SJCRH30 (cell line): ENCODE measurements around the gene HAO2. TPM values are rescaled to one million over a fixed set of nuclear protein-coding genes. Genes with fewer than 3 reads are reported as not detected.
A peak's percentile ranks its signal among the peaks of the same experiment; 100 is the strongest.
"Not testable (repeated sequence)": the region's sequence is repeated elsewhere in the genome, so short reads cannot be mapped to it uniquely, and the experiment has no call there.

Source experiments
- DNase-seq, 2 experiments: peaks; one replicate each; pipeline ENCODE4 v3.0.0-alpha.2; 2015 to 2020
- H3K27ac ChIP-seq: fragments of 250-450 bp; sonication (Bioruptor Pico); 2 replicates; pipeline ENCODE4 v1.5.1; 2020; ENCODE audit warnings: mild to moderate bottlenecking, moderate library complexity
- H3K27me3 ChIP-seq: fragments of 250-450 bp; sonication (Bioruptor Pico); 2 replicates; pipeline ENCODE4 v1.5.1; 2020; ENCODE audit warnings: mild to moderate bottlenecking, moderate library complexity
- H3K36me3 ChIP-seq: fragments of 250-450 bp; sonication (Bioruptor Pico); 2 replicates; pipeline ENCODE4 v1.5.1; 2020; ENCODE audit warnings: mild to moderate bottlenecking, moderate library complexity
- H3K4me1 ChIP-seq: fragments of 250-450 bp; sonication (Bioruptor Pico); 2 replicates; pipeline ENCODE4 v1.5.1; 2020; ENCODE audit warnings: mild to moderate bottlenecking, moderate library complexity
- H3K4me3 ChIP-seq: fragments of 250-450 bp; sonication (Bioruptor Pico); 2 replicates; pipeline ENCODE4 v1.5.1; 2020; ENCODE audit warnings: mild to moderate bottlenecking, moderate library complexity
- H3K9me3 ChIP-seq: fragments of 250-450 bp; sonication (Bioruptor Pico); replicated peaks from 2 replicates; pipeline ENCODE4 v1.5.1; 2020; ENCODE audit warnings: mild to moderate bottlenecking, moderate library complexity
- total RNA-seq: library from RNA; depleted of rRNA; stranded (reverse); fragments of >200 nt; shearing (Covaris generic); gene quantifications from 2 replicates; pipeline ENCODE4 v1.2.3, GENCODE V29; 2014

Gene HAO2
- total RNA-seq, 1 experiment from 2014 or later, result not detected

- Histone ChIP-seq H3K36me3 (no peaks in the 10 kb centered on the region), H3K9me3 (no peaks in the 10 kb centered on the region), H3K27ac (no peak overlapping the region), H3K27me3 (no peaks in the 10 kb centered on the region), H3K4me1 (peaks cover 33% of the 10 kb centered on the region), H3K4me3 (no peak overlapping the region)
- no peak for DNase-seq
Observed at GRCh38 chr1:119333163-119333896, 35.3 kb upstream of the HAO2 start.

- not testable (repeated sequence) for H3K27me3 ChIP-seq, DNase-seq, H3K9me3 ChIP-seq, H3K27ac ChIP-seq, H3K36me3 ChIP-seq, H3K4me3 ChIP-seq
- H3K4me1 ChIP-seq, result peaks cover 33% of the 10 kb centered on the region
Observed at GRCh38 chr1:119333897-119334250, 34.7 kb upstream of the HAO2 start.

GRCh38 chr1:119336848-119337247, 31.7 kb upstream of the HAO2 start:
- H3K4me3 ChIP-seq, result no peak overlapping the region
- no peaks in the 10 kb centered on the region for H3K9me3 ChIP-seq
- no peak overlapping the region for H3K27ac ChIP-seq
- peak; percentile 27 to 47 for DNase-seq
- no peaks in the 10 kb centered on the region for H3K36me3 ChIP-seq
- H3K27me3 ChIP-seq, result no peaks in the 10 kb centered on the region
- H3K4me1 ChIP-seq, result peaks cover 6% of the 10 kb centered on the region; the same call in 1 of the 2 replicates

- Histone ChIP-seq H3K4me3 (no peak overlapping the region), H3K9me3 (no peaks in the 10 kb centered on the region), H3K27me3 (no peaks in the 10 kb centered on the region), H3K36me3 (no peaks in the 10 kb centered on the region), H3K27ac (no peak overlapping the region), H3K4me1 (0 out of 2 replicates have a peak, but pooled peaks cover 5% of the 10 kb centered on the region)
- no peak for DNase-seq
Observed at GRCh38 chr1:119338004-119338403, 30.6 kb upstream of the HAO2 start.

- DNase-seq, result no peak
- H3K4me3 ChIP-seq, result no peak overlapping the region
- H3K27me3 ChIP-seq, result no peaks in the 10 kb centered on the region
- no peaks in the 10 kb centered on the region for H3K9me3 ChIP-seq
- 0 out of 2 replicates have a peak, but pooled peaks cover 5% of the 10 kb centered on the region for H3K4me1 ChIP-seq
- H3K36me3 ChIP-seq, result no peaks in the 10 kb centered on the region
- no peak overlapping the region for H3K27ac ChIP-seq
Observed at GRCh38 chr1:119338757-119339156, 29.8 kb upstream of the HAO2 start.

GRCh38 chr1:119340861-119341261, 27.7 kb upstream of the HAO2 start:
- Histone ChIP-seq H3K9me3 (peaks cover 4% of the 10 kb centered on the region; the same call in 1 of the 2 replicates), H3K27me3 (no peaks in the 10 kb centered on the region), H3K27ac (no peak overlapping the region), H3K4me3 (no peak overlapping the region), H3K4me1 (0 out of 2 replicates have a peak, but pooled peaks cover 5% of the 10 kb centered on the region), H3K36me3 (no peaks in the 10 kb centered on the region)
- no peak for DNase-seq

GRCh38 chr1:119341372-119341947, 27.1 kb upstream of the HAO2 start:
- Histone ChIP-seq H3K4me1 (0 out of 2 replicates have a peak, but pooled peaks cover under 1% of the 10 kb centered on the region), H3K4me3 (no peak overlapping the region), H3K36me3 (no peaks in the 10 kb centered on the region), H3K27me3 (no peaks in the 10 kb centered on the region), H3K9me3 (peaks cover 4% of the 10 kb centered on the region; the same call in 1 of the 2 replicates), H3K27ac (no peak overlapping the region)
- DNase-seq, result no peak

- no peaks in the 10 kb centered on the region for H3K27me3 ChIP-seq
- DNase-seq, result no peak
- no peaks in the 10 kb centered on the region for H3K36me3 ChIP-seq
- H3K4me1 ChIP-seq, result peaks cover 5% of the 10 kb centered on the region; the same call in 1 of the 2 replicates
- peaks cover 4% of the 10 kb centered on the region; the same call in 1 of the 2 replicates for H3K9me3 ChIP-seq
- H3K27ac ChIP-seq, result no peak overlapping the region
- H3K4me3 ChIP-seq, result no peak overlapping the region
Observed at GRCh38 chr1:119345398-119345797, 23.2 kb upstream of the HAO2 start.

- peak; percentile 23 to 35 for DNase-seq
- H3K27ac ChIP-seq, result no peak overlapping the region; the same call in 1 of the 2 replicates
- no peaks in the 10 kb centered on the region for H3K36me3 ChIP-seq
- no peaks in the 10 kb centered on the region for H3K27me3 ChIP-seq
- peaks cover 18% of the 10 kb centered on the region for H3K4me1 ChIP-seq
- H3K4me3 ChIP-seq, result no peak overlapping the region
- peaks cover 4% of the 10 kb centered on the region; the same call in 1 of the 2 replicates for H3K9me3 ChIP-seq
Observed at GRCh38 chr1:119347858-119348257, 20.7 kb upstream of the HAO2 start.

GRCh38 chr1:119348941-119349340, 19.6 kb upstream of the HAO2 start:
- no peak overlapping the region for H3K4me3 ChIP-seq
- no peak overlapping the region for H3K27ac ChIP-seq
- peaks cover 18% of the 10 kb centered on the region for H3K4me1 ChIP-seq
- H3K27me3 ChIP-seq, result no peaks in the 10 kb centered on the region
- no peaks in the 10 kb centered on the region for H3K36me3 ChIP-seq
- no peak for DNase-seq
- H3K9me3 ChIP-seq, result peaks cover 4% of the 10 kb centered on the region; the same call in 1 of the 2 replicates

GRCh38 chr1:119350866-119351265, 17.7 kb upstream of the HAO2 start:
- peaks cover 18% of the 10 kb centered on the region for H3K4me1 ChIP-seq

GRCh38 chr1:119351997-119352396, 16.6 kb upstream of the HAO2 start:
- DNase-seq, result peak; percentile 47 to 78

More at GRCh38 chr1:119350866-119351265, 17.7 kb upstream of the HAO2 start:
- H3K27me3 ChIP-seq, H3K9me3 ChIP-seq, H3K36me3 ChIP-seq, H3K27ac ChIP-seq, H3K4me3 ChIP-seq, DNase-seq: not testable (repeated sequence)

GRCh38 chr1:119353836-119354235, 14.7 kb upstream of the HAO2 start:
- peaks cover 14% of the 10 kb centered on the region for H3K4me1 ChIP-seq
- no peaks in the 10 kb centered on the region; the same call in 1 of the 2 replicates for H3K9me3 ChIP-seq
- H3K27ac ChIP-seq, result no peak overlapping the region
- DNase-seq, result no peak
- no peaks in the 10 kb centered on the region for H3K27me3 ChIP-seq
- no peak overlapping the region for H3K4me3 ChIP-seq
- H3K36me3 ChIP-seq, result no peaks in the 10 kb centered on the region

More at GRCh38 chr1:119351997-119352396, 16.6 kb upstream of the HAO2 start:
- Histone ChIP-seq H3K27me3 (no peaks in the 10 kb centered on the region), H3K36me3 (no peaks in the 10 kb centered on the region), H3K9me3 (no peaks in the 10 kb centered on the region; the same call in 1 of the 2 replicates), H3K4me3 (no peak overlapping the region), H3K4me1 (peaks cover 18% of the 10 kb centered on the region), H3K27ac (peak overlapping the region; percentile 37)

GRCh38 chr1:119358636-119359035, 9.9 kb upstream of the HAO2 start:
- no peak for DNase-seq
- Histone ChIP-seq H3K27me3 (no peaks in the 10 kb centered on the region), H3K4me3 (no peak overlapping the region)

GRCh38 chr1:119359730-119360129, 8.9 kb upstream of the HAO2 start:
- no peak for DNase-seq
- H3K9me3 ChIP-seq, result no peaks in the 10 kb centered on the region; the same call in 1 of the 2 replicates
- H3K4me1 ChIP-seq, result no peaks in the 10 kb centered on the region
- no peaks in the 10 kb centered on the region for H3K27me3 ChIP-seq
- H3K36me3 ChIP-seq, result no peaks in the 10 kb centered on the region
- H3K27ac ChIP-seq, result no peak overlapping the region
- H3K4me3 ChIP-seq, result no peak overlapping the region

More at GRCh38 chr1:119358636-119359035, 9.9 kb upstream of the HAO2 start:
- no peak overlapping the region for H3K27ac ChIP-seq
- no peaks in the 10 kb centered on the region for H3K36me3 ChIP-seq
- H3K9me3 ChIP-seq, result no peaks in the 10 kb centered on the region; the same call in 1 of the 2 replicates
- H3K4me1 ChIP-seq, result no peaks in the 10 kb centered on the region
